D341Med (cell line): ENCODE data around the gene PIMREG.

Experiments used
- DNase-seq: peaks from one replicate; pipeline ENCODE4 v3.0.0; 2012; ENCODE audit warnings: low spot score

PIMREG gene

GRCh38 chr17:6498901-6499540 is 54.8 kb downstream of the PIMREG start:
- no peak for DNase-seq
